GM21737 (cell line): ENCODE measurements around the gene ABCA9.

Experiments
- ATAC-seq: cut with Tn5 transposase; IDR thresholded peaks from one replicate; pipeline ENCODE4 v1.9.1; 2021; ENCODE audit warnings: mild to moderate bottlenecking, moderate library complexity; ENCODE audit not compliant: unreplicated experiment

ABCA9 gene

DNA sequence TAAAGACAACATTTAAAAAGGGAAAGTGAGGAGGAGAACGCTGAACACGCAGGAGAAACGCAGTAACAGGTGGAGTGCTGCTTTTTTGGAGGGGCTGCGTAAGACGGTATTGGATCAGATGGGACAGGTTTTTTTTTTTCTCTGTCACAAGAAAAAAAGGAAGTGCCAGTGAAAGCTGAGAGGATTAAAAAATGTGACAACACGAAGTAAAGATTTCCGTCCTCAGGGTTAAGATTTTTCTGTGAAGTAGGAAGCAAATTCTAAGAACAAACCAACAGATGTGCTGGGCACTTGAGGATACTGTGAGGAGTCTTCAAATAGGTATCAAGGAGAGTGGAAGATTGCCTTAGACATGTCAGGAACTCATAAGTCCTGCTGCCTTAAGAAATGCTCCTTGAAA lies 5.8 kb upstream of the ABCA9 start:
- no peak for ATAC-seq

GRCh38 chr17:69065113-69065512 lies 4.4 kb upstream of the ABCA9 start:
- ATAC-seq = no peak

GRCh38 chr17:69064476-69064875 lies 3.7 kb upstream of the ABCA9 start:
- no peak for ATAC-seq

DNA sequence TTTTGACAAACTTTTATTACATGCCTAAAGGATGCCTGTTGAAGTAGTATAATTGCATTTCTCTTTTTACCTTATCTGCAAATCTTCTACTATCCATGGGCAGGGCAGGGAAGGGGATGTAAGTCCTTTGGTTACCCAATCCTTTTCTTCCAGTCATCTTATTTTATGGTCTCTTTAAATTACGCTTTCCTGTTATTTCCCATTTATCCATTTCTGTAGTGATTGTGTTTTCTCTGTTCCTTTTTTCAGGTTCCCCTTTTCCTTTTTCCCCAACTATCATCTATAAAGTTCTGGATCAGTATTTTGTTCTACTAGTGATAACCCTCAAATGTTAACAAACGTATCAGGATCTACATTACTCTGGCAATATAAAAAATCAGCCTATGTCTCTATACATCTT lies 3.3 kb upstream of the ABCA9 start:
- no peak for ATAC-seq

- no peak for ATAC-seq
Observed at GRCh38 chr17:69062860-69063581, 2.3 kb upstream of the ABCA9 start.

GRCh38 chr17:69061721-69062556 lies 1.2 kb upstream of the ABCA9 start:
- no peak for ATAC-seq

DNA sequence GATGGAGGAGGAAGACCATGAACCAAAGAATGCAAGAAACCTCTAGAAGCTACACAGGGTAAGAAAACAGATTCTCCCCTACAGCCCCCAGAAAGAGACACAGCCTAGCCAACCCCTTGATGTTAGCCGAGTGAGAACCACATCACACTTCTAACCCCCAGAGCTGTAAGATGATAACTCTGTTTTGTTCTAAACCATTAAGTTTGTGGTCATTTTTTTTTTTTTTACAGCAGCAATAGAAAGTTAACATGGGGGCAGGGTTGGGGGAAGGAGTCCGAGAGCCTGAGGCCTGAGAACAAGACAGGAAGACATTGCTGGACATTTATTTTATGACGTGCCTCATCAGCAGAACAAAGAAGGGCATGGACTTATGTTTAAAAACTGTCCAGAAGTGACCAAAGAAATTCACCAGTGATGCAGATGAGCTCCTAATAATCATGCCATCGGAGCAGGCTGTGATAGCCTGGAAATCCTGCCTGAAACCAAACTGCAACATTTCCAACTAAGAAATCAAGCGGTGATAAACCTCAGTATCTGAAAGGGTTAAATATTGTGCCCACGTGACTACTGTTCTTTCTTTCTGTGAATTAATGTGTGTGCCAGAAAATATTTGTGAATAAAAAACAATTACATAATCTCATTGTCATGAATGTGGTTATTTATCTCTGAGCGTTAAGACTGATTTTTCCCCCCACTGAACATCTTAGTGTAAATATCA lies 1.1 kb downstream of the ABCA9 start:
- ATAC-seq = no peak

DNA sequence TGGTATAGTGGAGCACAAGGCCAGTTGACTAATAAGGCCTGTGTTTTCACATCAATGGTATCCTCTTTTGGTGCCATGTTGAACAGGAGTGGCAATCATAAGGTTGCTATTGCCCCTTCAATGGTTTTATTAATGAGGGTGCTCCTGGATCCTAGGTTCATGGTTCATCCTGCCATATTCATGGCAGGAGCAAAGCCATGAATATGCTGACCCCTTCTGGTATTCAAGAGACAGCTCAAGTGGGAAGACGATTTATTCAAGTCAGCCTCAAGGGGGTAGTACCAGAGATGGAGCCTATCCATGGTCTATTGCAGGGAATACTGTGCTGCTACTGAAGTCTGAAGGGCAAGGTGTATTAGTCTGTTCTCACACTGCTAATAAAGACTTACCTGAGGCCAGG lies 2.6 kb downstream of the ABCA9 start:
- ATAC-seq = no peak

- ATAC-seq = no peak
Observed at GRCh38 chr17:69057280-69057679, 3.4 kb downstream of the ABCA9 start.

DNA sequence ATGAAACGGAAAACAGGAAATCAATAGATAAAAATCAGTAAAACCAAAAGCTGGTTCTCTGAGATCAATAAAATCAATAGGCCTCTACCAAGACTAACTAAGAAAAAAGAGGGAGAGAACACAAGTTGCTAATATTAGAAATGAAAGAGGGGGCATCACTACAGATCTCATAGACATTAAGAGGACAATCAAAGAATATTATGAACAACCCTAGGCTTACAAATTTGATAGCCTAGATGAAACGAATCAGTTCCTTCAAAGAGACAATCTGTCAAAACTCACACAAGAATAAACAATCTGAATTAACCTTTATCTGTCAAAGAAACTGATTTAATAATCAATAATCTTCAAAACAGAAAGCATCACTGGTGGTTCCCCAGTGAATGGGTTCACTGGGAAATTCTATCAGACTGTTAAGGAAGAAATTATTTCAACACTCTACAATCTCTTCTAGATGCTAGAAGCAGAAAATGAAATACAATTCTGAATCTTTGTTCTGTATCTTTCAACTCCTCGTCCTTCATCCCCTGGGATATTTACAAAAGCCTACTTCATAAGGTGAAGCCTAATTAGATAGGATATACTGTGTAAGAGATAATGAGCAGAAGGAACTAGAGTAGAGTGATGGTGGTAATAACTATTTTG lies 4.4 kb downstream of the ABCA9 start:
- ATAC-seq = no peak

- ATAC-seq = no peak
Observed at GRCh38 chr17:69055334-69055733, 5.4 kb downstream of the ABCA9 start.

DNA sequence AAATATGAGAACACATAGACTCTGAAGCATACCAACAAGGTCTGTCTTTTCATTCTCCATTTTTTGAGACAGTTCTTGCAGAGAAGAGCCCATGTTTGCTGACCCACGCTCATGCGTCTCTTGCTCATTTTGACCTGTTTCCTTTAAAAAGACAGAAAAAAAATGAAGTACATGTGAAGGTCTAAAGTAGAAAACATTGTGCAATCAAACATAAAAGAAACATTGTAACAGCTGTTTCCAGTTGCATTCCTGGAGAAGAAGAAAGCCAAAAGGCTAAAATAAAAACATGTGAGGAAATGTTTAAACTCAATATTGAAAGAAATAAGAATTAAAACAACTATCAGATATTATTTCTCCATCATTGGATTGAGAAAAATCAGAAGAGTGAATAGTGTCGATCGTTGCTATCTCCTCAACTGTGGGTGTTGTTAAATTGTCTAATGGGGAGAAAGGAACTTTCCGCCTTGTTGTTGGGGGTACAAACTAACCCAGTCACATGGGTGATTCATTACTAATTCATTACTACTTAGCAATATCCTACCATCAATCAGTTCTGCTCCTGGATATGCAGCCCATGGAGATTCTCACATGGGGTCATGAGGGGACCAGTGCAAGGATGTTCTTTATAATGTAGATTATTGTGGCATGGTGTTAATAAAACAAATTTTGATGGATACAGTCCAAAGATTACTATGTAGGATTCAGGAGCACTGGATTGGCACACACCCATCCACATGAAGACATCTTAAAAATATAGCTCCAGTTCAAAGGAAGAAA lies 9.5 kb downstream of the ABCA9 start:
- no peak for ATAC-seq

GRCh38 chr17:69048634-69049033 lies 12.1 kb downstream of the ABCA9 start:
- no peak for ATAC-seq

GRCh38 chr17:69047368-69048263 lies 13.1 kb downstream of the ABCA9 start:
- ATAC-seq = no peak

DNA sequence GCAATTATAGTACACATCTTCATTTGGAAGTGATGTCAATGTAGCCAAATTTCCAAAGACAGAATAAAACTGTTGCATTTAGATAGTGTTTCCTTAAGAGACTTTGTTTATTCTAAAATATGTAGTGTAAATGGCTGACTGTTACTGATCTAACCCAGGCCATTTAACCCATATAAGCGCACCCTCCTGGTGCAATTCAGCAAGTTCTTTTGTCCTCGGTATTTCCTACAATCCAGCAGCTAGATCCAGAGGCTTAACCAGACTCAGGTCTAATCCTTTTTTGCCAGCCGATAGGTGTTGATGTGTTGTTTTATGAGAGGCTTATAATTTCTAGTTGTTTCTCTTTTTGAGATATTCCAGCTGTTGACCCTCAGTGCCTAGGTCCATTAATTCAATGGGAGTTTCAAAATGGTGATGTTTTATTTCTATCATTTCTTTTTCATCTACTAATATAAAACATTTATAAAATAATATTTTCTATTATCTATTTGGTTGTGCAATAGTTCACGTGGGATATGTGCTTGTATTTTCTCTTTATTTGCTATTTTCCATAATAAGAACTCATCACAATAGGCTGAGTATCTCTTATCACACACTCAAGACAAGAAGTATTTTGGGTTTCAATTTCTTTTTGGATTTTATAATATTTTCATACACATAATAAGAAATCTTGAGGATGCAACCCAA lies 14.5 kb downstream of the ABCA9 start:
- ATAC-seq = no peak

DNA sequence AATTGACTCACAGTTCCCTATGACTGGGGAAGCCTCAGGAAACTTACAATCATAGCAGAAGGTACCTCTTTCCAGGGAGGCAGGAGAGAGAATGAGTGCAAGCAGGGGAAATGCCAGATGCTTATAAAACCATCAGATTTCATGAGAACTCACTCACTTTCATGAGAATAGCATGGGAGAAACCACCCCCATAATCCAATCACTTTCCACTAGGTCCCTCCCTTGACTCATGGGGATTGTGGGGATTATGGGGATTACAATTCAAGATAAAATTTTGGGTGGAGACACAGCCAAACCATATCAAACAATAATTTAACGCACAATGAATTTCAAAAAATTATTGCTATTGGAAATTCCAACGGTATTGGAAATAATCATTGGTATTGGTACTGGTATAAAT lies 15.1 kb downstream of the ABCA9 start:
- ATAC-seq = no peak

GRCh38 chr17:69044371-69044770 lies 16.4 kb downstream of the ABCA9 start:
- ATAC-seq = no peak

- no peak for ATAC-seq
Observed at GRCh38 chr17:69043098-69043734, 17.5 kb downstream of the ABCA9 start.
